Omental fat pad (tissue), 4 donors: ENCODE measurements around the gene ALDH3B1. TPM values are rescaled to one million over a fixed set of nuclear protein-coding genes. Genes with fewer than 3 reads are reported as not detected.
"Not testable (repeated sequence)": the region's sequence is repeated elsewhere in the genome, so short reads cannot be mapped to it uniquely, and the experiment has no call there.

ENCODE experiments used
- ATAC-seq: fragments of 150-250 bp; one replicate; pipeline ENCODE4 v1.9.1; 2016; ENCODE audit warnings: mild to moderate bottlenecking, moderate library complexity; ENCODE audit not compliant: low FRiP score
- DNase-seq: peaks from one replicate; pipeline ENCODE4 v3.0.0-alpha.2; 2019; ENCODE audit warnings: low spot score
- total RNA-seq, 4 donors: library from RNA; depleted of rRNA; stranded (reverse); fragments of >200 nt; gene quantifications; one replicate each; pipeline ENCODE4 v1.1.0, GENCODE V29; 2016
- TF ChIP-seq, protein P1 (sequence below), 3 donors: fragments of 450-650 bp; IDR thresholded peaks; one replicate each; pipeline ENCODE4 v1.5.1; 2016 to 2017; ENCODE audit warnings: antibody characterized with exemption in 3 of 3, mild to moderate bottlenecking in 3 of 3, moderate library complexity in 2 of 3

The ALDH3B1 gene, protein sequence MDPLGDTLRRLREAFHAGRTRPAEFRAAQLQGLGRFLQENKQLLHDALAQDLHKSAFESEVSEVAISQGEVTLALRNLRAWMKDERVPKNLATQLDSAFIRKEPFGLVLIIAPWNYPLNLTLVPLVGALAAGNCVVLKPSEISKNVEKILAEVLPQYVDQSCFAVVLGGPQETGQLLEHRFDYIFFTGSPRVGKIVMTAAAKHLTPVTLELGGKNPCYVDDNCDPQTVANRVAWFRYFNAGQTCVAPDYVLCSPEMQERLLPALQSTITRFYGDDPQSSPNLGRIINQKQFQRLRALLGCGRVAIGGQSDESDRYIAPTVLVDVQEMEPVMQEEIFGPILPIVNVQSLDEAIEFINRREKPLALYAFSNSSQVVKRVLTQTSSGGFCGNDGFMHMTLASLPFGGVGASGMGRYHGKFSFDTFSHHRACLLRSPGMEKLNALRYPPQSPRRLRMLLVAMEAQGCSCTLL
- 10 to 100 TPM; 20.5 to 90.8 (median 30.9) TPM for total RNA-seq

DNA sequence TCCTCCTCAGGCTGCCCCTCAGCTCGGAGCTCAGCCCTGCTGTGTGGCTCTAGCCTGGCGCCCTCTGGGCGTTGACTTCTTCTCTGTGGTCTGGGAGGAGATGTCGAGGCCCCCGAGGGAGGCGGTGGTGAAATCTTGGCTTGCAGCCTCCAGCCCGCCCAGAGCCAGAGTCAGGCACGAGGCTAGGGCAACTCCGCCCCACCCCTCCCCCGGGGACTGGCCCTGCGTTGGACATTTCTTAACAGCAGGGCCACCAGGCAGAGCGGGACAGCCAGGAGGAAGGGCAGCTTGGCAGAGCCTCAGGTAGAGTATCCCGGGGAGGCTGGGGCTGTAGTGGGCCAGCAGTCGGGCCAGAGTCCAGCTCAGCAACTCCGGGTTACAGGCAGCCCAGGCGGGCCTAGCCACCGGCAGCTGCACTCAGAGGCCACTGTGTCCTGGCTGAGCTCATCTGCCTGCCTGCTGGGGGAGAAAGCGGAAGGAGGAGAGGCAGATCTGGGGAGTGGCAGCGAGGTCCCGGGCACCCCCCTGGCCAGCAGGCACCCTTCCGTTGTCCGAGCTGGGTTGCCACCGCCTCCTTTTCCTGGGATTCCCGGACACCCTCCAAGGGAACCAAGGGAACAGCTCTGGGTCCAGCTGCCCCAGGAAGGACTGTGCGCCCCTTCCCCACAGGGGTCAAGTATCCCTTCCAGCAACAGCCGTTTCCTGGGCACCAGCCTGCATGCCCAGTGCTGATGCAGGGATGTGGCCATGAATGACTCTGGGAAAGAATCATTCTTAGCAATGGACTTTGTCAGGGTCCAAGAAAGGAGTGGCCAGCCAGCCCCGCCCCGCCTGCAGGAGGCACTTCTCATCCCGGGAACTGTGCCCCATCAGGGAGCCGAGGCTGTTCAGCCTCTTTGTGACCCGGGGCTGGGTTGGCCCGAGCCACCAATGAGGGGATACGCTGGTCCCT lies at the start of gene ALDH3B1:
Gene ALDH3B1, plus strand, starts transcription at position 238 of the 952 bp plus-strand sequence. CDS start 4,971 bp downstream, outside the sequence.
- DNase-seq (peak; percentile 76), ATAC-seq (peak; percentile 62)
- TF ChIP-seq, protein P1, sequence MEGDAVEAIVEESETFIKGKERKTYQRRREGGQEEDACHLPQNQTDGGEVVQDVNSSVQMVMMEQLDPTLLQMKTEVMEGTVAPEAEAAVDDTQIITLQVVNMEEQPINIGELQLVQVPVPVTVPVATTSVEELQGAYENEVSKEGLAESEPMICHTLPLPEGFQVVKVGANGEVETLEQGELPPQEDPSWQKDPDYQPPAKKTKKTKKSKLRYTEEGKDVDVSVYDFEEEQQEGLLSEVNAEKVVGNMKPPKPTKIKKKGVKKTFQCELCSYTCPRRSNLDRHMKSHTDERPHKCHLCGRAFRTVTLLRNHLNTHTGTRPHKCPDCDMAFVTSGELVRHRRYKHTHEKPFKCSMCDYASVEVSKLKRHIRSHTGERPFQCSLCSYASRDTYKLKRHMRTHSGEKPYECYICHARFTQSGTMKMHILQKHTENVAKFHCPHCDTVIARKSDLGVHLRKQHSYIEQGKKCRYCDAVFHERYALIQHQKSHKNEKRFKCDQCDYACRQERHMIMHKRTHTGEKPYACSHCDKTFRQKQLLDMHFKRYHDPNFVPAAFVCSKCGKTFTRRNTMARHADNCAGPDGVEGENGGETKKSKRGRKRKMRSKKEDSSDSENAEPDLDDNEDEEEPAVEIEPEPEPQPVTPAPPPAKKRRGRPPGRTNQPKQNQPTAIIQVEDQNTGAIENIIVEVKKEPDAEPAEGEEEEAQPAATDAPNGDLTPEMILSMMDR (IDR thresholded peaks at IDR 0.05) = no peak

DNA sequence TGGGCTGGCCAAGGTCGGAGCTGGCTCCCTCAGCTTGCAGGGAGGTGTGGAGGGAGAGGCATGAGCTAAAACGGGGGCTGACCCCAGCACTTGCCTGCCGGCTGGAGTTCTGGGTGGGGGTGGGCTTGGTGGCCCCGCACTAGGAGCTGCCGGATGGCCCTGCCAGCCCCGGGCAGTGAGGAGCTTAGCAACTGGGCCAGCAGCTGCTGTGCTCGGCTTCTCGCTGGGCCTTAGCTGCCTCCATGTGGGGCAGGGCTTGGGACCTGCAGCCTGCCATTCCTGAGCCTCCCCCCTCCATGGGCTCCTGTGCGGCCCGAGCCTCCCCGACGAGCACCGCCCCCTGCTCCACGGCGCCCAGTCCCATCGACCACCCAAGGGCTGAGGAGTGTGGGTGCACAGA lies 46.9 kb upstream of the ALDH3B1 start:
- ATAC-seq, DNase-seq: not testable (repeated sequence)

DNA sequence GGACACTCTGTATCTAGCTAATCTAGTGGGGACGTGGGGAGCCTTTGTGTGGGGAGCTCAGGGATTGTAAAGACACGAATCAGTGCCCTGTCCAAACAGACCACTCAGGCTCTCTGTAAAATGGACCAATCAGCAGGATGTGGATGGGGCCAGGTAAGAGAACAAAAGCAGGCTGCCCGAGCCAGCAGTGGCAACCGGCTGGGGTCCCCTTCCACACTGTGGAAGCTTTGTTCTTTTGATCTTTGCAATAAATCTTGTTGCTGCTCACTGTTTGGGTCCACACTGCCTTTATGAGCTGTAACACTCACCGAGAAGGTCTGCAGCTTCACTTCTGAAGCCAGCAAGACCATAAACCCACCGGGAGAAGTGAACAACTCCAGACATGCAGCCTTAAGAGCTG lies 46.2 kb upstream of the ALDH3B1 start:
- DNase-seq, ATAC-seq: not testable (repeated sequence)

DNA sequence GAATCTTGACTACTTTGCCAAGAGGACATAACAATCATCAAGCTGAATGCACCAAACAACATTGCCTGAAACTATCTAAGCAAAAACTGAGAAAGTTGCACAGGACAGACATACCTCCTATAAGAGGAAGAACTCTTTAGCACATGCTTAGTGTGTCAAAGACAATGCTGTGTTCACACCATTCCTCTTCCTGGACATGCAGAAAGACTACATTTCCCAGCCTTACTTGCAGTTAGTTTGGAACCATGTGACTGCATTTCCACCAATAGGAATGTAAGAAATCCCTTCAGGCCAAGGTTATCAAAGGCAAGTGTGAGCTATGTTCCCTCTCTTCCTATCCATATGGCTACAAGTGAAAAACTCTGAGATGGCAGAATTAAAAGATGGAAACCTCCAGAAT lies 45.4 kb upstream of the ALDH3B1 start:
- DNase-seq, ATAC-seq: not testable (repeated sequence)

DNA sequence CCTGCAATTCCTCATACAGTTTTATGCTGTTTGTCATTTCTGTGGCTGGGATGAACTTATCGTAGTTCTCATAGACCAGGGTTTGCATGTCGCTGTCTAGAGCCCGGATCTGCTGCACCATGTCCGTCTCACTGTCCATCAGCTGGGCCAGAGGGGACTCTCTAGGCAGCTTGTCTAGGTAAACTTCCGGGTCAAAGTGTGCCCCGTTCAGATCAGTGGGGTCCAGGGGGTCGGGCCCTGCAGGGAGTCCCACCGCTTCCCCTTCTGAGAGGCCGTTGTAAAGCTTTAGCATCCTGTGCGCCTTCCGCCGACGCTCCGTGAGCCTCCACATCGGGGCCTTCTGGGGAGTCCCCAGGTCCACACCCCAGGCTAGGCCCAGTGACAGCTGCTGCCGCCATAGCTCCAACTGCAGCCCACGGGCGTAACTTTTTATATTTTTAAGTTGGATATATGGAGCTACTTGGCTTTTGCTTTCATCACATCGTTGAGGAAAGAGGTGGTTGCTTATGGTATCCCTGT lies 44.2 kb upstream of the ALDH3B1 start:
- not testable (repeated sequence) for DNase-seq, ATAC-seq

DNA sequence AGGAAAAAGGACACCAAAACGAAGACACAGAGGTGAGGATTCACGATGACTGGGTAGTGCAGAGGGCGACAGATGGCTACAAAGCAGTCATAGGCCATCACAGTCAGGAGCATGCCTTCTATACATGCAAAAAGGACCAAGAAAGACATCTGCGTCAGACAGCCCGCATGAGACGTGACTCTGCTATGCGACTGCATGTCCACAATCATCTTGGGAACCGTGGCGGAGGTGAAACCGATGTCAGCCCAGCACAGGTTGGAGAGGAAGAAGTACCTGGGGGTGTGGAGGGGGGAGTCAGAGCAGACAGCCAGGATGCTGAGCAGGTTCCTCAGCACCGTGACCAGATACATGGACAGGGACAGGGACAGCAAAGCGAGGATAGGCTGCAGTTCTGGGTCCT lies 35.4 kb upstream of the ALDH3B1 start:
- not testable (repeated sequence) for ATAC-seq, DNase-seq

DNA sequence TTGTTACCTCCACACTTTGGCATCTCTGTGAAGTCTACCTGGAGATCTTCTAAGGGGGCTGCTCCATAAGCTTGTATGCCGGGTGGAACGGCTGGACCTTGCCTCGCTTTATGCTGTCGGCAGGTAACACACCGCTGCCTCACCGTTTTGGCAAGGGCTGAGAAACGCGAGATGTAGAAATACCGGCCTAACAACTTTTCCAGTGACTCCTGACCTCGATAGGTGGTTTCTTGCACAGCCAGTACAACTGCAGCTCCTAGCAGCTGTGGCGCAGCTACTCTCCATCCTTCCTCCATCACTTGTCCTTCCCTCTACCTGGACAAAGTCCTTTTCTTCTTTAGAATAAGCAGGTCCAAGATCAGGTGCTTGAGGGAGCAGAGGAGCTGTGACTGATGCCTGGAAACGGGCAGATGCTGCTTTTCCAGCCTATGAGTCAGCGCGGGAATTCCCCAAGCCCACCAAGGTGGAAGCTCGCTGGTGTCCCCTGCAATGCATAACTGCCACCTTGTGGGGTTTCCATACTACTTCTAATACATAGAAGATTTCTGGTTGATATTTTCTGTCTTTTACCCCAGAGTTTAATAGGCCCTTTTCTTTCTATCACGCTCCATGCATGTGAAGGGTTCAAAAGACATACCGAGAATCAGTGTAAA lies 31.2 kb upstream of the ALDH3B1 start:
- not testable (repeated sequence) for ATAC-seq, DNase-seq

DNA sequence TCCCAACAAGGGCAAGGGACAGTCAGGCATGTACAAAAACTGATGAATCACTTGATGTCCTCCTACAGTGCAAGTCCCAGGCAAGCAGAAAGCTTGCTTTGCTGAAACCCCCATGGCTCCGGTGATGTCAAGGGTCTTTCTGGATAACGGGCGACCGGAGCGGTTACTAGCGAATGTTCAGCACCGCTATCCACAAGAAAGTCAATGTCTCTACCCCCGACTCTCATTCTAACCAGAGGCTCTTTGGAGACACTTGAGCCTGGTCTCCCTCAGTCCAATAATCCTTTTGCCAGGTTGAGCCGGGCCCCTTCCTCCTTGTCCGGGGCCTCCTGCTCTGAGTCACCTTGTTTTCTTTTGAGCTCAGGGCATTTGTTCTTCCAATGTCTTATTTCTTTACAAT lies 28.9 kb upstream of the ALDH3B1 start:
- DNase-seq, ATAC-seq: not testable (repeated sequence)

DNA sequence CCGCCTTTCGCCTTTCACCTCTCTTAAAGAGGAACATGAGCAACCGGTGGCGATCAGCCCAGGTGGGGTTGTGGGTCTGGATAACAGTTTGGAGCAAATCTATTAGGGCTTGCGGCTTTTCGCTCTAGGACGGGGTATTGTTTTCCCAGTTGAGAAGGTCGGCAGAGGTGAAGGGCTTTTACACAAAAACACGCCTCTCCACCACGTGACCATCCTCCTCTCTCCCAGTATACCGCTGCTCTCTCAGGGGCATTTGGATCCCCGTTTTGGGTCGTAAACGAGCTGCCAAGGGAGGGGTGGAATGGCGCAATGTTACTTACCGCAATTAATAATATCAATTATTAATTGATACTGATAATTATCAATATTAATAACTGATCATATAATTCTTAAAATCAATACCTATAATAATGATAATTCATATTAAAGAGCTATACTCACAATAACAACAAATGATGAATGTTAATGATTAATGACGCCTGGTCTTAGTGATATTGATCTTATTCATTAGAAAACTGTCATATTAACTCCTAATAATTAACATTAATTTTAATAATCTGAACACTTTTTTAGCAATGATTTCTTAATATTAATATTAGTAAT lies 27.8 kb upstream of the ALDH3B1 start:
- ATAC-seq, DNase-seq: not testable (repeated sequence)

DNA sequence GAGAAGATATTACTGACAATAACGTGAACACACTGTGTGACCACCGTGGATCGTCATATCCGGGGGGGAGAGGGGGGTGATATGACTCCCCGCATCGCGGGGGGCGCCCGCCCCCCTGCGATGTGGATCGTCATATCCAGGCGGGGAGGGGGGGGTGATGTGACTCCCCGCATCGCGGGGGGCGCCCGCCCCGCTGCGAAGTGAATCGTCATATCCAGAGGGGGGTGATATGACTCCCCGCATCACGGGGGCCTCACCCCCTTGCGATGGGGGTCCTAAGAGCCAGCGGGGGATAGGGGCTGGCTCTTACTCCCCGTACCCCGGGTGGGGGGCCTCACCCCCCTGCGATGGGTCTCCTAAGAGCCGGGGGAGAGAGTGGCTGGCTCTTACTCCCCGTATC lies 26.2 kb upstream of the ALDH3B1 start:
- DNase-seq (no peak), ATAC-seq (no peak)
- TF ChIP-seq, protein P1 (IDR thresholded peaks at IDR 0.05) = no peak

DNA sequence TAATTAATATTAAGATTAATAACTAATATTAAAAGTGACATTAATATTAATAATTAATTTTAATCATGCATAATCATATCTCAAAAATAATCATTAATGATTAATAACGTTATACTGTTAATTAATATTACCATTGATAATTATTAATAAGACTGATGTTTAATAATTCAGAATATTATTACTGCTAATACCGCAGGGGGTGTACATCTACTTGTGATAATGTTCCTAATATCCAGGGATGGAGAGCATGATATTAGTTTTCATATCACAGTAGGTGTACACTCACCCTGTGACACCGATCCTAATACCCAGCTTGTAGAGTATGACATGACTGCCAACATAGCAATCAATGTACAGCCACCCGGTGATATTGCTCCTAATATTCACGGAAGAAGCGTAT lies 24.8 kb upstream of the ALDH3B1 start:
- ATAC-seq, DNase-seq: not testable (repeated sequence)

DNA sequence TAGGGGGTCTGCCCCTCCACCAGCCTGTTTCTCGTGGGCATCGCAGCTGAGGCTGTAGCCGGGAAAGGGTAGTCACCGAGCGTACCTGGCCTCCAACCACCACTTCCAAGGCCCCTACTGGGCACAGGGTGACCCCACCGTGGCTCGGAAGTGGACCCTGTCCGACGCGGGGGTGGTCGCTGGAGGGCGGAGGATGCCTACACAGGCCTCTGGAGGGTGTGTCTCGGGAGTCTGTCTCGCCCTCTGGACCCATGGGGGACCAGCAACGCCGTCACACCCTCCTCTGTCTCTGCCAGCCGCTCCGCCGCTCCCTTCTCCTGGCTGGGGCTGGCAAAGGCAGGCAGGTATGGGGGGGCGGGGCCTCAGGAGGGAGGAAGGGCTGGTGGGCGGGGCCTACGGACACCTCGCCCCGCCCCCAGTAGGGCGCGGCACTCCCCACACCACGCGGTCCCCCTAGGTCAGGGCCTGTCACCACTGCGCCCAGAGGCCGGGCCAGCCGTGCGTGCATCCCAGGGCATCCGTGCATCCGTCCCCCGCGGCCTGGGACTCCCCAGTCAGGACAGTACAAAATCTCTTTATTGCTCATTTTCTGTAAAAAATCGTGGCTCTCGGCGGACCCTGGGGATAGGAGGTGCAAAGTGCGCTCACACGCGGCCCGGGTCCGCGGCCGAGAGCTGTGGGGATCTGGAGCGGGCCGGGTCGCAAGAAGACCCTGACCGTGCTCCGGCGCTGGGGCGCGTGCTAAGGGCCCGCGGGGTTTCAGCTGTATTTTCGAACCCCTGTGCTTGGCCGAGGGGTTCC lies 19.4 kb upstream of the ALDH3B1 start:
- DNase-seq, ATAC-seq: not testable (repeated sequence)

DNA sequence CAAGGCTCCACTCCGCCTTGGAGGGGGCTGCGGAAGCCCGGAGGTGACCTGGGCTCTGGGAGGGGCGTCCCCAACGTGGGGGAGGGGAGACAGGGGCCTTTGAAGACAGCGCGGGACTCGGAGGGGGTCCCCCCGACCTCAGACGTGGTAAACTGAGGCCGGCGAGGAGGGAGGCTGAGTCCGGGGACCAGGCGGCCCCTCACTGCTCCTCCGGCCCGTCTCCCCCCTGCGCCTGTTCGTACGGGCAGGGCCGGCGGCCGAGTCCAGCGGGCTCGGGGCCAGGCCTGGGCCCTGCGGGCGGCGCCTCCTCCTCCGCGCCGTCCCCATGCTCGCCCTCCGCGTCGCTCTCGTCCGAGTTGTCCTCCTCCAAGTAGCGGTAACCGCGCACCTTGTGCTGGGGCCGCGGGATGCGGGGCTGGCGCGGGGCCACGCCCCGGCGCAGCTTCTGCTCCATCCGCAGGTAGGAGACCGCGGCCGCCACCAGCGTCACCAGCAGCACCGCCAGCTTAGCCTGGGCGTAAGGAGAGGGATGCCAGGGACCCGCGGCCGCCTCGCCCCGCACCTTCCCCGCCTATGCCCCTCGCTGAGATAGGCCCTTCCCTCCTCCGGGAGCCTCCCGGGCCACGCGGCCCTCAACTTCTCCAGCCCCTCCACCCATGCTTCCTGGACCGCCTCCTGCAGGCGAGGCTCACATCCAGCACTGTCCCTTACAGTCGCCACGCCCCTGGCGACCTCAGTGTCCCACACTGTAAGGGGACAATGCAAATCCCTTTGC lies 18.6 kb upstream of the ALDH3B1 start:
- ATAC-seq, DNase-seq: not testable (repeated sequence)

DNA sequence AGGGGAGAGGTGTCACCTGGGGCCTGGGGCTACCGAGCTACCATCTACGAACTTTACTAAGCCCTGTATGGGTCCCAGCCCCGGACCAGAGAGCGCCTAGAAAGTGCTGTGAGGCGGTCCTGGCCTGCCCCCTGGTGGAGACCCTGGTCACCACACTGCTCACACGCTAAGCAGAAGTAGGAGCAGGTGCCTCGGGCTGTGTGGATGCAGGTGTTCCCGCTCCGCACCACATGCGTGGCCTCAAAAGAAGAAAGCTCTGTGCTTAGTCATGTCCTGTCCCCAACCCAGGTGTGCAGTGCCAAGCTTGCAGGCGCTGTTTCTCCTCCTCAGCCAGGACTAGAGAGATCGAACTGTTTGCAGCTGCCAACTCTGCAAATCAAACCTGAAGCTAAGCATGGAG lies 16.3 kb upstream of the ALDH3B1 start:
- not testable (repeated sequence) for ATAC-seq, DNase-seq
